Stimulated activated CD4-positive, alpha-beta T cell treated with anti-CD3 and anti-CD28 coated beads, Interleukin-1b, Interleukin-23, amount 100 ng/mL, for 1 hour (primary cell): ENCODE results near the gene CYP26C1.

ENCODE experiments used
- DNase-seq, 2 donors: peaks; one replicate each; pipeline ENCODE4 v3.0.0-alpha.2; 2020; ENCODE audit warnings: low read depth in 2 of 2

CYP26C1 gene

GRCh38 chr10:93059975-93060886, at the start of gene CYP26C1:
Gene CYP26C1, plus strand, starts transcription at chr10:93060798. Its CDS starts 466 bp downstream, at chr10:93061264.
- no peak for DNase-seq

GRCh38 chr10:93015722-93016121, 44.9 kb upstream of the CYP26C1 start:
- DNase-seq, result no peak

GRCh38 chr10:93023013-93023650, 37.5 kb upstream of the CYP26C1 start:
- DNase-seq, result no peak

- no peak for DNase-seq
Measured at GRCh38 chr10:93026072-93026471, 34.5 kb upstream of the CYP26C1 start.

GRCh38 chr10:93027508-93027907, 33.1 kb upstream of the CYP26C1 start:
- no peak for DNase-seq

GRCh38 chr10:93028883-93029282, 31.7 kb upstream of the CYP26C1 start:
- no peak for DNase-seq

- DNase-seq, result no peak
Measured at GRCh38 chr10:93030409-93030808, 30.2 kb upstream of the CYP26C1 start.

- no peak for DNase-seq
Measured at GRCh38 chr10:93032105-93032808, 28.3 kb upstream of the CYP26C1 start.

GRCh38 chr10:93032809-93033137, 27.8 kb upstream of the CYP26C1 start:
- no peak for DNase-seq

- DNase-seq, result no peak
Measured at GRCh38 chr10:93034426-93034825, 26.2 kb upstream of the CYP26C1 start.

- no peak for DNase-seq
Measured at GRCh38 chr10:93039110-93039509, 21.5 kb upstream of the CYP26C1 start.

- no peak for DNase-seq
Measured at GRCh38 chr10:93039721-93040120, 20.9 kb upstream of the CYP26C1 start.

- no peak for DNase-seq
Measured at GRCh38 chr10:93054486-93054885, 6.1 kb upstream of the CYP26C1 start.

GRCh38 chr10:93058139-93058538, 2.5 kb upstream of the CYP26C1 start:
- DNase-seq, result no peak

- no peak for DNase-seq
Measured at GRCh38 chr10:93060887-93061593, 442 bp downstream of the CYP26C1 start.

GRCh38 chr10:93061594-93062513, 1.3 kb downstream of the CYP26C1 start:
- no peak for DNase-seq

GRCh38 chr10:93062514-93063143, 2.0 kb downstream of the CYP26C1 start:
- DNase-seq, result no peak

- DNase-seq, result no peak
Measured at GRCh38 chr10:93063144-93063976, 2.8 kb downstream of the CYP26C1 start.

GRCh38 chr10:93063977-93064660, 3.5 kb downstream of the CYP26C1 start:
- DNase-seq, result no peak
